Peyer's patch (tissue), 4 donors: ENCODE data around the gene FTO. TPM values are rescaled to one million over a fixed set of nuclear protein-coding genes. Genes with fewer than 3 reads are reported as not detected.

Experiments used
- DNase-seq, 3 donors: peaks; one replicate each; pipeline ENCODE4 v3.0.0-alpha.2; 2017 to 2019
- H3K27ac ChIP-seq, 4 donors: fragments of 200-600 bp; sonication (generic); one replicate each; pipeline ENCODE4 v1.5.1; 2016 to 2019
- H3K27me3 ChIP-seq, 2 donors: fragments of 200-600 bp; sonication (generic); one replicate each; pipeline ENCODE4 v1.5.1; 2019
- H3K36me3 ChIP-seq, 3 donors: fragments of 200-600 bp; sonication (generic); one replicate each; pipeline ENCODE4 v1.5.1; 2016 to 2019
- H3K4me1 ChIP-seq, 4 donors: fragments of 200-600 bp; sonication (generic); one replicate each; pipeline ENCODE4 v1.5.1; 2016 to 2019
- H3K4me3 ChIP-seq, 4 donors: fragments of 200-600 bp; sonication (generic); 1 replicate in 3 of 4; 2 replicates in 1 of 4; pipeline ENCODE4 v1.5.1; 2016 to 2019; ENCODE audit warnings: mild to moderate bottlenecking in 1 of 4
- H3K9me3 ChIP-seq, 4 donors: fragments of 200-600 bp; sonication (generic); one replicate each; pipeline ENCODE4 v1.5.1; 2016 to 2019; ENCODE audit warnings: mild to moderate bottlenecking in 1 of 4
- POLR2A ChIP-seq, 2 donors: fragments of 450-650 bp; IDR thresholded peaks; one replicate each; pipeline ENCODE4 v1.5.1; 2017; ENCODE audit warnings: antibody characterized with exemption in 2 of 2, mild to moderate bottlenecking in 2 of 2, moderate library complexity in 2 of 2
- total RNA-seq, 4 donors: library from RNA; depleted of rRNA; stranded (reverse); fragments of >200 nt; gene quantifications; one replicate each; pipeline ENCODE4 v1.1.0, GENCODE V29; 2016
- TF ChIP-seq, protein P1 (sequence below), 6 experiments: fragments of 450-650 bp in 4 of 6; fragments of 200-600 bp in 2 of 6; sonication (generic) in 1 of 6; IDR thresholded peaks; one replicate each; pipeline ENCODE4 v1.5.1; 2017 to 2019; ENCODE audit warnings: antibody characterized with exemption in 6 of 6, mild to moderate bottlenecking in 3 of 6, moderate library complexity in 1 of 6

The FTO gene
- total RNA-seq, 4 donors from 2014 or later, result 37.0 to 95.7 (median 45.1) TPM

GRCh38 chr16:54068212-54068611, 364.3 kb downstream of the FTO start:
- Histone ChIP-seq H3K27ac (no peak overlapping the region), H3K9me3 (no peaks in the 10 kb centered on the region), H3K27me3 (no peaks in the 10 kb centered on the region), H3K4me3 (no peak overlapping the region), H3K36me3 (no peaks in the 10 kb centered on the region), H3K4me1 (no peaks in the 10 kb centered on the region)
- DNase-seq, result no peak
- TF ChIP-seq, protein P1, sequence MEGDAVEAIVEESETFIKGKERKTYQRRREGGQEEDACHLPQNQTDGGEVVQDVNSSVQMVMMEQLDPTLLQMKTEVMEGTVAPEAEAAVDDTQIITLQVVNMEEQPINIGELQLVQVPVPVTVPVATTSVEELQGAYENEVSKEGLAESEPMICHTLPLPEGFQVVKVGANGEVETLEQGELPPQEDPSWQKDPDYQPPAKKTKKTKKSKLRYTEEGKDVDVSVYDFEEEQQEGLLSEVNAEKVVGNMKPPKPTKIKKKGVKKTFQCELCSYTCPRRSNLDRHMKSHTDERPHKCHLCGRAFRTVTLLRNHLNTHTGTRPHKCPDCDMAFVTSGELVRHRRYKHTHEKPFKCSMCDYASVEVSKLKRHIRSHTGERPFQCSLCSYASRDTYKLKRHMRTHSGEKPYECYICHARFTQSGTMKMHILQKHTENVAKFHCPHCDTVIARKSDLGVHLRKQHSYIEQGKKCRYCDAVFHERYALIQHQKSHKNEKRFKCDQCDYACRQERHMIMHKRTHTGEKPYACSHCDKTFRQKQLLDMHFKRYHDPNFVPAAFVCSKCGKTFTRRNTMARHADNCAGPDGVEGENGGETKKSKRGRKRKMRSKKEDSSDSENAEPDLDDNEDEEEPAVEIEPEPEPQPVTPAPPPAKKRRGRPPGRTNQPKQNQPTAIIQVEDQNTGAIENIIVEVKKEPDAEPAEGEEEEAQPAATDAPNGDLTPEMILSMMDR (IDR thresholded peaks at IDR 0.05), result no peak
- TF ChIP-seq POLR2A (IDR thresholded peaks at IDR 0.05), result no peak

DNA sequence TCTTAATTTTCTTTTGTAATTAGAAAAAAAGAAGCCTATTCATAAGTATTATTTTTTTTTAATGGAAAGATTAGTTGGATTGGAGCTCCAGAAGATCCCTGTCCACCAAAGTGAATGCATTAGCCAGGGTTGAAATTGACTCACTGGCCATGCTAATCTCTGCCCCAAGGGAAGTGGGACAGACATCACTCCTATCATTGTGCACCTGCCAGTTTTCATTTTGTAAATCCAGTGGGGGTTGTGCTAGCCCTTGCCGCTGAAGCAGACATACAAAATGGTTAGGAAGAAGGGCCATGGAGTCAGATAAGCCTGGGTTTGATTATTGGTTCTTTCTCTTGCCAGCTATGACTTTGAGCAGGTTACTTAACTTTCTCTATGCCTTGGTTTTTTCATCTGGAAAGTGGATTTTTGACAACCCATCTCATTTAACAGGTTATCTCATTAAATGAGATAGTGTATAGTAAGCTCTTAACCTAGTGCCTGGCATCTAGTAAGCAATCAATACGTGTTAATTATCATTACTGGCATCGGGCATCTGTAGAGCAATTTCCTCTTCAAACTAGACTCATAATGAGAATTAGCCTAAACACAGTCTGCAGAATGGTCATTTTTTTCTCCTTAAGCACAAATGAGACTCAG, 365.8 kb downstream of the FTO start:
- DNase-seq, result no peak

DNA sequence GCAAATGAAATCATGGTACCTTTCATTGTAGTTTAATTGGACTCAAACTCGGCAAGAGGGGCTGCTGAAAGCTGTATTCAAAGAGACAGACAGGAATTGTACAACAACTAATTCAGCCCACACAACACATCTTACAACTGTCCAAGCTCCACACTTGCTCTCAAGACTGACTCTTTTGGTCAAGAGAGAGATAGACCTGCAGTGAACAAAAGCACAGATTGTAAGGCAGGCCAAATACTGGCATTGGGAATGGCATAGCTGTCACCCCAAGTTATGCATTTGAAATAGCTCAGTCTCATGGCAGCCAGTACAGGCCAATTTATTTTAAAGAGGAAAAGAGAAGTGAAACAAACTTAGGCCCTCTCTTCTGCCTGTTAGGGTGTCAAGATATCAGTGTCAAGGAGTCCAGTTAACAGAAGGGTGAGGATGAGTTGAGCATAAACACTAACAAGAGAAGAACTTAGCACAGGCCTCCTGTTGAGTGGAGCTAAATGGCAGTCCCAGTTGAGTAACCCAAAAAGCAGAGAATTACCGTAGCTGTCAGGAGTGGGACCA, 366.9 kb downstream of the FTO start:
- Histone ChIP-seq H3K4me3 (no peak overlapping the region), H3K27ac (no peak overlapping the region), H3K36me3 (no peaks in the 10 kb centered on the region), H3K27me3 (no peaks in the 10 kb centered on the region), H3K4me1 (no peaks in the 10 kb centered on the region), H3K9me3 (no peaks in the 10 kb centered on the region)
- no peak for DNase-seq
- TF ChIP-seq, protein P1 (IDR thresholded peaks at IDR 0.05), result no peak
- TF ChIP-seq POLR2A (IDR thresholded peaks at IDR 0.05), result no peak

More for the DNA sequence above, 365.8 kb downstream of the FTO start:
- Histone ChIP-seq H3K27ac (no peak overlapping the region), H3K27me3 (no peaks in the 10 kb centered on the region), H3K36me3 (no peaks in the 10 kb centered on the region), H3K4me1 (no peaks in the 10 kb centered on the region), H3K9me3 (no peaks in the 10 kb centered on the region), H3K4me3 (no peak overlapping the region)
- no peak for TF ChIP-seq POLR2A (IDR thresholded peaks at IDR 0.05)
- TF ChIP-seq, protein P1 (IDR thresholded peaks at IDR 0.05), result no peak

GRCh38 chr16:54071514-54071913, 367.6 kb downstream of the FTO start:
- TF ChIP-seq, protein P1 (IDR thresholded peaks at IDR 0.05), result no peak
- no peak for TF ChIP-seq POLR2A (IDR thresholded peaks at IDR 0.05)
- Histone ChIP-seq H3K4me3 (no peak overlapping the region), H3K4me1 (no peaks in the 10 kb centered on the region), H3K36me3 (no peaks in the 10 kb centered on the region), H3K27ac (no peak overlapping the region), H3K9me3 (no peaks in the 10 kb centered on the region), H3K27me3 (no peaks in the 10 kb centered on the region)
- DNase-seq, result no peak

DNA sequence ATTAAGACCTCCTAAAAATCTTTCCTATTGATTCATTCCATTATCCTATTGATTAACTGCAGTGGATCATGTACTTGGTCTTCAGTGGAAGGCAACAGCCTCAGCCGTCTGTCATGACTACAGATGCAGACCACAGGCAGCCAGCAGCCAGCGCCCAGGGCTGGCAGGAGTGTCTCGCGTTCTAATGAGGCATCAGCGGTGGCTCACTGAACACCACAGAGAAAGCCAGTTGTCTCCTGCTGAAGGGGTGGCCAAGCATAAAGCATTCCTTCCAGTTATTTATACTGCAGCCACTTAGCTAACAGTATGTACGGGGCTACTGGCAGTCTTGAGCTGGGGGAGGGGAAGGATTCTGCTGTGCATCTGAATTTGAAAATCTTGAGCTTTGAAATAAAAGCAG, 368.3 kb downstream of the FTO start:
- Histone ChIP-seq H3K27me3 (no peaks in the 10 kb centered on the region), H3K36me3 (no peaks in the 10 kb centered on the region), H3K27ac (no peak overlapping the region), H3K4me3 (no peak overlapping the region), H3K9me3 (no peaks in the 10 kb centered on the region), H3K4me1 (no peaks in the 10 kb centered on the region)
- no peak for DNase-seq
- TF ChIP-seq, protein P1 (IDR thresholded peaks at IDR 0.05), result no peak
- no peak for TF ChIP-seq POLR2A (IDR thresholded peaks at IDR 0.05)
